Neural progenitor cell (in vitro differentiated cells): ENCODE data around the gene ASB3. TPM values are rescaled to one million over a fixed set of nuclear protein-coding genes. Genes with fewer than 3 reads are reported as not detected.

Source experiments
- DNase-seq: peaks from one replicate; pipeline ENCODE4 v3.0.0-alpha.2; 2016; ENCODE audit warnings: low spot score
- H2AFZ ChIP-seq: fragments of 200-600 bp; sonication (generic); replicated peaks from 2 replicates; pipeline ENCODE4 v1.6.1; 2016; ENCODE audit warnings: antibody characterized with exemption
- H3F3A ChIP-seq: fragments of 200-600 bp; sonication (generic); 2 replicates; pipeline ENCODE4 v1.6.1; 2016; ENCODE audit warnings: antibody characterized with exemption, low read depth
- H3K27ac ChIP-seq: fragments of 200-600 bp; sonication (generic); 2 replicates; pipeline ENCODE4 v1.5.1; 2016; ENCODE audit warnings: mild to moderate bottlenecking
- H3K27me3 ChIP-seq: fragments of 200-600 bp; sonication (generic); 2 replicates; pipeline ENCODE4 v1.6.1; 2016; ENCODE audit warnings: mild to moderate bottlenecking, moderate library complexity
- H3K36me3 ChIP-seq: fragments of 200-600 bp; sonication (generic); 2 replicates; pipeline ENCODE4 v1.5.1; 2016
- H3K4me1 ChIP-seq: fragments of 200-600 bp; sonication (generic); 2 replicates; pipeline ENCODE4 v1.6.1; 2016; ENCODE audit warnings: mixed run types
- H3K4me2 ChIP-seq: fragments of 200-600 bp; sonication (generic); 2 replicates; pipeline ENCODE4 v1.6.1; 2016
- H3K4me3 ChIP-seq: fragments of 200-600 bp; sonication (generic); 2 replicates; pipeline ENCODE4 v1.5.1; 2016
- H3K79me2 ChIP-seq: fragments of 200-600 bp; sonication (generic); 2 replicates; pipeline ENCODE4 v1.6.1; 2016; ENCODE audit warnings: low read depth
- H3K9ac ChIP-seq: fragments of 200-600 bp; sonication (generic); 2 replicates; pipeline ENCODE4 v1.6.1; 2016
- H3K9me3 ChIP-seq: fragments of 200-600 bp; sonication (generic); 2 replicates; pipeline ENCODE4 v1.5.1; 2016; ENCODE audit warnings: low read depth
- H4K20me1 ChIP-seq: fragments of 200-600 bp; sonication (generic); 2 replicates; pipeline ENCODE4 v1.6.1; 2016; ENCODE audit warnings: low read depth
- H3K27ac Mint-ChIP-seq: 3 replicates; pipeline ENCODE4 v1.8.0; 2021; ENCODE audit warnings: mixed read lengths
- H3K27me3 Mint-ChIP-seq: 2 replicates; pipeline ENCODE4 v1.8.0; 2022; ENCODE audit warnings: low read depth, mild to moderate bottlenecking, inconsistent platforms, moderate library complexity, mixed read lengths; ENCODE audit not compliant: insufficient read depth
- H3K36me3 Mint-ChIP-seq: 3 replicates; pipeline ENCODE4 v1.8.0; 2021; ENCODE audit warnings: mixed read lengths
- H3K4me1 Mint-ChIP-seq: 3 replicates; pipeline ENCODE4 v1.8.0; 2021; ENCODE audit warnings: mixed read lengths
- H3K4me3 Mint-ChIP-seq: 3 replicates; pipeline ENCODE4 v1.8.0; 2021; ENCODE audit warnings: mild to moderate bottlenecking, moderate library complexity, mixed read lengths
- H3K9me3 Mint-ChIP-seq: 3 replicates; pipeline ENCODE4 v1.8.0; 2020; ENCODE audit warnings: mixed read lengths
- CTCF ChIP-seq: fragments of 200-600 bp; sonication (generic); IDR thresholded peaks from 2 replicates; pipeline ENCODE4 v1.5.1; 2017; ENCODE audit warnings: antibody characterized with exemption, mild to moderate bottlenecking
- EZH2 ChIP-seq: fragments of 200-600 bp; sonication (generic); IDR thresholded peaks from 2 replicates; pipeline ENCODE4 v1.6.1; 2017; ENCODE audit warnings: antibody characterized with exemption, mild to moderate bottlenecking, moderate library complexity
- EZH2phosphoT487 ChIP-seq: fragments of 200-600 bp; sonication (generic); IDR thresholded peaks from 2 replicates; pipeline ENCODE4 v1.6.1; 2017; ENCODE audit warnings: antibody characterized with exemption
- total RNA-seq: library from RNA; depleted of rRNA; stranded (reverse); fragments of >200 nt; gene quantifications from 2 replicates; pipeline ENCODE4 v1.2.3, GENCODE V29; 2015; ENCODE audit warnings: low replicate concordance

The ASB3 gene
- total RNA-seq, 1 donor from 2014 or later: 71.9 TPM

GRCh38 chr2:53778536-53779162, 8.1 kb downstream of the ASB3 start:
- Histone ChIP-seq H3K9me3 (no peaks in the 10 kb centered on the region), H2AFZ (no peak overlapping the region), H4K20me1 (peaks cover 15% of the 10 kb centered on the region), H3K27me3 (no peaks in the 10 kb centered on the region), H3K79me2 (peaks cover 100% of the 10 kb centered on the region), H3K4me1 (no peaks in the 10 kb centered on the region), H3F3A (no peaks in the 10 kb centered on the region), H3K4me3 (no peak overlapping the region), H3K4me2 (no peak overlapping the region), H3K36me3 (no peaks in the 10 kb centered on the region), H3K27ac (no peak overlapping the region), H3K9ac (no peak overlapping the region)
- no peaks in the 10 kb centered on the region for H3K9me3 Mint-ChIP-seq
- TF ChIP-seq EZH2 (no peak), CTCF (no peak), EZH2phosphoT487 (no peak)
- H3K4me1 Mint-ChIP-seq: peaks cover 4% of the 10 kb centered on the region
- DNase-seq: no peak
- no peak overlapping the region for H3K4me3 Mint-ChIP-seq
- H3K27me3 Mint-ChIP-seq: no peaks in the 10 kb centered on the region
- H3K27ac Mint-ChIP-seq: no peak overlapping the region
- peaks cover 24% of the 10 kb centered on the region for H3K36me3 Mint-ChIP-seq

GRCh38 chr2:53777134-53777533, 9.6 kb downstream of the ASB3 start:
- Histone ChIP-seq H3K9me3 (no peaks in the 10 kb centered on the region), H3F3A (no peaks in the 10 kb centered on the region), H3K36me3 (no peaks in the 10 kb centered on the region), H4K20me1 (peaks cover 6% of the 10 kb centered on the region), H3K4me1 (no peaks in the 10 kb centered on the region), H3K27me3 (no peaks in the 10 kb centered on the region), H3K4me2 (no peak overlapping the region), H3K9ac (no peak overlapping the region), H3K27ac (no peak overlapping the region), H3K4me3 (no peak overlapping the region), H2AFZ (no peak overlapping the region), H3K79me2 (peaks cover 99% of the 10 kb centered on the region)
- H3K27ac Mint-ChIP-seq: no peak overlapping the region
- no peak overlapping the region for H3K4me3 Mint-ChIP-seq
- H3K4me1 Mint-ChIP-seq: no peaks in the 10 kb centered on the region
- no peak for DNase-seq
- TF ChIP-seq EZH2: no peak
- no peak for TF ChIP-seq EZH2phosphoT487
- no peak for TF ChIP-seq CTCF
- H3K27me3 Mint-ChIP-seq: no peaks in the 10 kb centered on the region
- peaks cover 26% of the 10 kb centered on the region for H3K36me3 Mint-ChIP-seq
- peaks cover 2% of the 10 kb centered on the region for H3K9me3 Mint-ChIP-seq

- H3K9ac ChIP-seq: no peak overlapping the region
- no peaks in the 10 kb centered on the region for H3K9me3 ChIP-seq
- Mint-ChIP-seq H3K27ac (no peak overlapping the region), H3K27me3 (no peaks in the 10 kb centered on the region), H3K9me3 (peaks cover 2% of the 10 kb centered on the region), H3K36me3 (peaks cover 15% of the 10 kb centered on the region), H3K4me3 (no peak overlapping the region), H3K4me1 (peaks cover 12% of the 10 kb centered on the region)
- no peak overlapping the region for H2AFZ ChIP-seq
- no peak overlapping the region for H3K27ac ChIP-seq
- no peaks in the 10 kb centered on the region for H3K36me3 ChIP-seq
- H3K79me2 ChIP-seq: peaks cover 86% of the 10 kb centered on the region
- H3K4me2 ChIP-seq: no peak overlapping the region
- no peak for DNase-seq
- peaks cover 10% of the 10 kb centered on the region for H3K4me1 ChIP-seq
- H4K20me1 ChIP-seq: peaks cover 41% of the 10 kb centered on the region
- peaks cover 18% of the 10 kb centered on the region for H3F3A ChIP-seq
- H3K27me3 ChIP-seq: no peaks in the 10 kb centered on the region
- no peak for TF ChIP-seq CTCF
- TF ChIP-seq EZH2: no peak
- TF ChIP-seq EZH2phosphoT487: no peak
- no peak overlapping the region for H3K4me3 ChIP-seq
These were observed 16.5 kb downstream of the ASB3 start for GRCh38 chr2:53770264-53770663.
